Stimulated activated CD8-positive, alpha-beta memory T cell treated with anti-CD3 and anti-CD28 coated beads, Interleukin-2, amount 100 ng/mL, for 1 hour (primary cell): ENCODE results near the gene EIF1B.

ENCODE experiments used
- DNase-seq, 2 donors: peaks; one replicate each; pipeline ENCODE4 v3.0.0-alpha.2; 2020; ENCODE audit warnings: low read depth in 2 of 2

EIF1B gene

DNA sequence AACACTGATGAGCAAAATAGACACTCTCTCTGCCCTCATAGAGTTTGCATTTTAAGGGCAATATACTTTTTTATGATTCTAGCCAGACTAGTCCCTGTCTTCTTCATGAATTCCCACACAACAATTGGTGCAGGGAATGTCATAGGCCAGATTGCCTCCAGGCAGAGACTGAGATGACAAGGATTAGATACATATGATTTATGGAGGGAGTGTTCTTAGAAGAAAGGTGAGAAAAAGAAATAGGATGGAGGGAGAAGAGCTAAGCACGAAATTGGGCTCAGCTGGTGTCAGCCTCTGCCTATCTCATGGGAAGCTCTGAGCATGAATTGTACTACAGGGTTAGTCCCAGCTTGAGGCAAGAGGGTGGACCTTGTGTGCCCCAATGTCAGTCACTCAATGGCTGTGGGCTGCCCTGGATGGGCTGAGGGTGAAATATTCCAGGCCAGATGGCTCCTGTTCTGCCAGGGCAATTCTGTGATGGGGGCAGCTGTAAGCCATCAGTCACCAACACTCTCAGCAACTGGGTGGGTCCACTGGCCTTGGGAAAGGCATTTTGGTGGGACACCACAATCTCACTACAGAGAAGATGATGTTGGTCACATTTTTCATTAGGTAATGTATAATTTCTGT lies 31.1 kb downstream of the EIF1B start:
- DNase-seq, result no peak

DNA sequence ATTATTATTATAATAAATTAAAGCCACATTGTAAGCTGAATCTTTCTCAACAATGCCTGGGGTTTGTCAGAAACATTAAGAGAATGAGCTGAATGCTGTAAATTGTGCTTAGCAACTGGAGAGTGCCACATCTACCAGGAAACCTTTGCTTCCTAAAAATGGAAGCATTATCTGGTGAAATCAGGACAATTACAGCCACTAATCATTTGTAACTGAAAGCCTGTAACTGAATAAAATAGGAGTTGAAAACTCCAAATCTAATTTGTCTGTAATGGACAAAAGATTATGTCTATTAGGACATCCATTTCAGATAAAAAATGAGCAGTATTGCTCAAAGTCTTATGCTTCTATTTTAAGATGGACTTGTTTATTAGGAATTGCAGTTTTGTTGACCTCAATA lies 32.2 kb downstream of the EIF1B start:
- DNase-seq, result no peak

DNA sequence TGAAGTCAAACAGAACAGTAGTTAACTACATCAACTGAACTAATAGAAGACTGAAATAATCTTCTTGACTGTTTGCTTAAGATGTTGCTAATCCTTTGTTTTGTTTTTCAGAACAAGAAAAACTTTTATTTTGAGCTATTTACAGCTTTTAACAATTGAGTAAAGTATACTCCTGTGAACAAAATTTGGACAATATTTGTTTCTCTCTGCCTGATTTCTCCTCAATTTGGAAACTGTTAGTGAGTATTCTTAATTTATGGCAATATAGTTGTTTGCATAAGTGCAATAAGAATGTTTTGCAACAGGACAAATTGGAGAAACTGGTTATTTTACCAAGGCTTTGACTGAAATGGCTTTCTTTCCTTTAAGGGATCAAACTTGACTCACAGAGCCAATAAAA lies 41.0 kb downstream of the EIF1B start:
- DNase-seq, result no peak

DNA sequence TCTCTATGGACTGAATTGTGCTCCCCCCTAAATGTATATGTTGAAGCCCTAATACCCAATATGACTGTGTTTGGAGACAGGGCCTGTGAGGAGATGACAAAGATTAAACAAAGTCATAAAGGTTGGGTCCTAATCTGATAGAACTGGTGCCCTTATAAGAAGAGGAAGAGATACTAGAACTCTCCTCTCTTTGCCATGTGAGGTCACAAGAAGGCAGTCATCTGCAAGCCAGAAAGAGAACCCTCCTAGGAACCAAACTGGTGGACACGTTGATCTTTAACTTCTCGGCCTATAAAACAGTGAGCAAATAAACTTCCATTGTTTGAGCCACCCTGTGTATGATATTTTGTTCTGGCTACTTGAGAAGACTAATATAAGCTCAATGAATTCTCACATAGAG lies 45.9 kb downstream of the EIF1B start:
- DNase-seq, result no peak

DNA sequence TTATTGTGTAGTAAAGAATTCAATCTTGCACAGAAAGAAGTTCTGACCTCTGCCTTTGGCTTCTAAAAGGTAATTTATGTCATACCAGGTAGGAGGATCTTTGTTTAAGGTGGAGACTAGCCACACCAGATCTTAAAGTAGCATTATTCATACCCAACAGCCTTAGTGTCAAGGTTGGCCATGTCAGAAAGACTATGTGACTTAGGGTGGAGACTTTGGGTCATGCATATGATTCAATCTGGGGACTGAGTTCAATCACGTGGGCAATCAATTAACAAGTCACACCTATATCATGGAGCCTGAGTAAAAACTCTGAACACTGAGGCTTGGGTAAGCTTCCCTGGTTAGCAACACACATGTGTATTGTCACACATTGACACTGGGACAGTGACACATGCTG lies 48.9 kb downstream of the EIF1B start:
- DNase-seq, result no peak
